EL (cell line): ENCODE results near the gene SLX9.
"Not testable (repeated sequence)": the region's sequence is repeated elsewhere in the genome, so short reads cannot be mapped to it uniquely, and the experiment has no call there.

Experiments used
- DNase-seq: peaks from one replicate; pipeline ENCODE4 v3.0.0-alpha.2; 2016

The SLX9 gene

GRCh38 chr21:45022736-45023135 lies 82.9 kb downstream of the SLX9 start:
- no peak for DNase-seq

- not testable (repeated sequence) for DNase-seq
Observed at GRCh38 chr21:45024516-45024915, 84.7 kb downstream of the SLX9 start.

DNA sequence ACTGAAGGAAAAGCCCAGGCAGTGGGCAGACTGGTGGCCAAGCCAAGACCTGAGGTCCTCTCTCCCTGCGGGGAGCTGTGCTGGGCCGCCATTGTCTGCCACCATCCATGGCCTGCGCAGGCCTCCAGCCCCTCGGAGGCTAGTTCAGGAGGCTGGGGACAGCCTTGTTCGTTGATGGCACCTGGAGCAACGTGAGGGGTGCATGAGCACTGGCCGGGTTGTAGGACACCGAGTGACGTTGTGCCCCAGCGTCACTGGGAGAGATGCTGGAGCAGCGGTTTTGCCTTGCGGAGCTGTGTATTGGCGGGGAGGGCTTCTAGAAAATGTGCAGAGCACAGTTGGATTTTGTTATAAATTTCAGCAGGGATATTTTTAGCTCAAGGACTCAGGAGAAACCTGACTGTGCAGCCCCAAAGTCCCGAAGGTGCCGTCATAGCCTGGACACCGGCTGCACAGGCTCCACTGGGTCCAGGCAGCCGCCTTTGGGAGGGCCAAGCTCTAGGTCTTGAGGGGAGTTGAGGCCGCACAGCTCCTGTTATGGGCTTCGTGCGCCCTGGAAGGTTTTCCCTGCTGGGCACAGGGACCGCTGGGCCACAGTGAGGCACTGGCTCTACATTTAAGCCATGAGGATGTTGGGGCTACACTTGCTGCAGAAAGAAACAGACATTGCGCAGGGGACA lies 86.4 kb downstream of the SLX9 start:
- DNase-seq, result no peak
